Suprapubic skin (tissue), 4 donors: Measurements from ENCODE around the gene MAD2L2. TPM values are rescaled to one million over a fixed set of nuclear protein-coding genes. Genes with fewer than 3 reads are reported as not detected.

ENCODE experiments used
- DNase-seq, 2 donors: peaks; one replicate each; pipeline ENCODE4 v3.0.0-alpha.2; 2019; ENCODE audit warnings: low spot score in 2 of 2
- H3K27ac ChIP-seq: fragments of 200-600 bp; sonication (generic); one replicate; pipeline ENCODE4 v1.5.1; 2019
- H3K27me3 ChIP-seq: fragments of 200-600 bp; sonication (generic); one replicate; pipeline ENCODE4 v1.5.1; 2019
- H3K36me3 ChIP-seq: fragments of 200-600 bp; sonication (generic); one replicate; pipeline ENCODE4 v1.5.1; 2019
- H3K4me1 ChIP-seq: fragments of 200-600 bp; sonication (generic); one replicate; pipeline ENCODE4 v1.5.1; 2019
- H3K4me3 ChIP-seq: fragments of 200-600 bp; sonication (generic); one replicate; pipeline ENCODE4 v1.5.1; 2019; ENCODE audit warnings: mild to moderate bottlenecking
- H3K9me3 ChIP-seq: fragments of 200-600 bp; sonication (generic); one replicate; pipeline ENCODE4 v1.5.1; 2019
- EP300 ChIP-seq: sonication (generic); formaldehyde crosslinking; IDR thresholded peaks from one replicate; pipeline ENCODE4 v1.6.1; 2017; ENCODE audit warnings: antibody characterized with exemption
- POLR2A ChIP-seq, 2 donors: fragments of 450-650 bp; IDR thresholded peaks; one replicate each; pipeline ENCODE4 v1.6.1; 2017; ENCODE audit warnings: antibody characterized with exemption in 2 of 2, mild to moderate bottlenecking in 2 of 2, moderate library complexity in 2 of 2
- POLR2AphosphoS5 ChIP-seq, 3 donors: sonication (generic); formaldehyde crosslinking; IDR thresholded peaks; one replicate each; pipeline ENCODE4 v1.6.1; 2017; ENCODE audit warnings: antibody characterized with exemption in 3 of 3
- WGBS: methylation state at CpG from one replicate; pipeline ENCODE4 v1.1.5; 2018; 5-methylcytosine and 5-hydroxymethylcytosine counted together
- total RNA-seq, 4 donors: library from RNA; depleted of rRNA; stranded (reverse); fragments of >200 nt; gene quantifications; one replicate each; pipeline ENCODE4 v1.1.0, GENCODE V29; 2016
- TF ChIP-seq, protein P1 (sequence below), 2 donors: fragments of 200-600 bp in 1 of 2; fragments of 450-650 bp in 1 of 2; sonication (generic) in 1 of 2; IDR thresholded peaks; one replicate each; pipeline ENCODE4 v1.5.1; 2016 to 2019; ENCODE audit warnings: antibody characterized with exemption in 2 of 2, mild to moderate bottlenecking in 1 of 2, moderate library complexity in 1 of 2

The MAD2L2 gene
- total RNA-seq, 4 donors from 2014 or later, result 25.4 to 35.0 (median 32.7) TPM

DNA sequence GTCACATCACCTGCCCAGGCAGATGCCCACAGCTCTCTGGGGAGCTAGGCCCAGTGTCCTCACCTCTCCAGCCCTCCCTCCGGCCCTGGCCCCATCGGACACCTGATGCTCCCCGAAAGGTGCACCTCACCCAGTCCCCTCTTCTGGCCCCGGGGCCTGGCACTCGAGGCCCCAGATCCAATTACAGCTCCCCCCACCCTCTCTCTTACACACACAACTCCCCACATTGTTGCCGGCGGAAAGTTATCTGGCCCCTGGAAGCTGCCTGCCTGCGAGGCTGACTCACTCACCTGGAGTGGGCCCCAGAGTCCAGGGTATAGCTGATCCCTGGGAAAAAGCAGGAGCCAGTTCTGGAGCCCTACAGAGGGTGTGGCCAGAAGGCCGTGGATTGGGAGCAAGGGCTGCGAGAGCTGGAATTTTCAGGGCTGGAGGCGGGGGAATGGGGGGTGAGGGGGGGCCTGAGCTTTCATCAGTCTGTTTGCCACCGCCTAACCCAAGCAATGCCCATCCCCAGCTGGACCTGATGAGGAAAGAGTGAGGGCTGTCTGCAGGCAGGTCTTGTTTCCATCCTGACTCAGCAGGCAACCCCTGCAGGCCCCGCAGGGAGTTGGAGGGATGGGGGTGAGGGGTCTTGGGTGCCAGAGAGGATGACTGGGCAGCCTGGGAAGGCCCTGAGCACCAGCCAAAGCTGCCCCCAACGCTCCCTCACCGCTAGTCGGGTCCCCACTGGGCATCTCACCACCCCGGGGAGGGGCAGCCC is 27.7 kb downstream of the MAD2L2 start:
- Histone ChIP-seq H3K27me3 (peaks cover 10% of the 10 kb centered on the region), H3K36me3 (peaks cover under 1% of the 10 kb centered on the region), H3K9me3 (no peaks in the 10 kb centered on the region), H3K4me3 (peak overlapping the region; percentile 79), H3K4me1 (peaks cover 39% of the 10 kb centered on the region), H3K27ac (no peak overlapping the region)
- no peak for DNase-seq
- WGBS, result 74% methylated on average over 8 of the region's 17 CpGs
- TF ChIP-seq POLR2AphosphoS5 (IDR thresholded peaks at IDR 0.05), result no peak
- no peak for TF ChIP-seq POLR2A (IDR thresholded peaks at IDR 0.05)
- TF ChIP-seq EP300, result no peak
- TF ChIP-seq, protein P1, sequence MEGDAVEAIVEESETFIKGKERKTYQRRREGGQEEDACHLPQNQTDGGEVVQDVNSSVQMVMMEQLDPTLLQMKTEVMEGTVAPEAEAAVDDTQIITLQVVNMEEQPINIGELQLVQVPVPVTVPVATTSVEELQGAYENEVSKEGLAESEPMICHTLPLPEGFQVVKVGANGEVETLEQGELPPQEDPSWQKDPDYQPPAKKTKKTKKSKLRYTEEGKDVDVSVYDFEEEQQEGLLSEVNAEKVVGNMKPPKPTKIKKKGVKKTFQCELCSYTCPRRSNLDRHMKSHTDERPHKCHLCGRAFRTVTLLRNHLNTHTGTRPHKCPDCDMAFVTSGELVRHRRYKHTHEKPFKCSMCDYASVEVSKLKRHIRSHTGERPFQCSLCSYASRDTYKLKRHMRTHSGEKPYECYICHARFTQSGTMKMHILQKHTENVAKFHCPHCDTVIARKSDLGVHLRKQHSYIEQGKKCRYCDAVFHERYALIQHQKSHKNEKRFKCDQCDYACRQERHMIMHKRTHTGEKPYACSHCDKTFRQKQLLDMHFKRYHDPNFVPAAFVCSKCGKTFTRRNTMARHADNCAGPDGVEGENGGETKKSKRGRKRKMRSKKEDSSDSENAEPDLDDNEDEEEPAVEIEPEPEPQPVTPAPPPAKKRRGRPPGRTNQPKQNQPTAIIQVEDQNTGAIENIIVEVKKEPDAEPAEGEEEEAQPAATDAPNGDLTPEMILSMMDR (IDR thresholded peaks at IDR 0.05), result no peak

GRCh38 chr1:11652203-11652780 is 28.7 kb downstream of the MAD2L2 start:
- TF ChIP-seq POLR2AphosphoS5 (IDR thresholded peaks at IDR 0.05) (no peak), EP300 (no peak), POLR2A (IDR thresholded peaks at IDR 0.05) (no peak)
- TF ChIP-seq, protein P1 (IDR thresholded peaks at IDR 0.05), result no peak
- DNase-seq, result no peak
- H3K4me1 ChIP-seq, result peaks cover 39% of the 10 kb centered on the region
- H3K27ac ChIP-seq, result no peak overlapping the region
- no peaks in the 10 kb centered on the region for H3K9me3 ChIP-seq
- 85% methylated on average over 11 of the region's 11 CpGs for WGBS
- no peak overlapping the region for H3K4me3 ChIP-seq
- H3K36me3 ChIP-seq, result no peaks in the 10 kb centered on the region
- peaks cover 10% of the 10 kb centered on the region for H3K27me3 ChIP-seq

GRCh38 chr1:11651017-11651416 is 29.9 kb downstream of the MAD2L2 start:
- Histone ChIP-seq H3K4me3 (peak overlapping the region; percentile 17), H3K4me1 (peaks cover 39% of the 10 kb centered on the region), H3K36me3 (no peaks in the 10 kb centered on the region), H3K27ac (no peak overlapping the region), H3K9me3 (no peaks in the 10 kb centered on the region), H3K27me3 (peaks cover 10% of the 10 kb centered on the region)
- TF ChIP-seq, protein P1 (IDR thresholded peaks at IDR 0.05), result no peak
- TF ChIP-seq POLR2A (IDR thresholded peaks at IDR 0.05), result no peak
- TF ChIP-seq POLR2AphosphoS5 (IDR thresholded peaks at IDR 0.05), result no peak
- no peak for TF ChIP-seq EP300
- WGBS, result 84% methylated on average over 4 of the region's 4 CpGs
- DNase-seq, result no peak

DNA sequence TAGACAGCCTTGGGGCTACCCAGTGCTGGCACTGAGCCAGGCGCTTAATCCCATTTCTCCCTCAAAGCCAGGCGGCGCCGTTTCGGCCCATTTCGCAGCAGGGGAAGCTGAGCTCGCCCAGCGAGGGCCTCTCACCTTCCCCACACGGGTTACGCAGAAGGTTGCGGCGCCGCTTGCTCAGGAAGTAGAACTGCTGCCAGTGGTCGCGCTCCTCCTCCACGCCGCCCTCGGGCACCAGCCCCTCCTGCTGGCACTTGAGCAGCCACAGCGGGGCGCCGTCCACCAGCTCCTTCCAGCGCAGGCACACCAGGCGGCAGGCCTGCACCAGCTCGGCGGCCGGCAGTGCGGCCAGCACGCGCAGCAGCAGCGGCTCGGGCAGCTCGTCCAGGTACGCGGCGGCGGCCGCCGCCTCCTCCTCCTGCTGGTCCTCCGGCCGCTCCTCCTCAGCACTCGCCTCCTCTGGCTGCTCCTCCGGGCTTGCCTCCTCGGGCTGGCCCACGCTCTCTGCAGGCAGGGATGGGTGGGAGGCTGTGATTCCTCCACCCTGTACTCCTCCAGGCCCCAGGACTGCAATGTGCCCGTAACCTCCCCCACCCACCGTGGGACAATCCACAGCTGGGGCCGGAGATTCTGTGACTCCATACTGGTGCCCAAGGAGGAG is 30.5 kb downstream of the MAD2L2 start:
- DNase-seq, result peak; percentile 81 to 87
- no peaks in the 10 kb centered on the region for H3K9me3 ChIP-seq
- peak overlapping the region; percentile 17 for H3K4me3 ChIP-seq
- peaks cover 10% of the 10 kb centered on the region for H3K27me3 ChIP-seq
- peaks cover 33% of the 10 kb centered on the region for H3K4me1 ChIP-seq
- WGBS, result 52% methylated on average over 29 of the region's 47 CpGs
- H3K36me3 ChIP-seq, result no peaks in the 10 kb centered on the region
- no peak overlapping the region for H3K27ac ChIP-seq
- TF ChIP-seq POLR2A (IDR thresholded peaks at IDR 0.05), result no peak
- TF ChIP-seq, protein P1 (IDR thresholded peaks at IDR 0.05), result peak; percentile 27 to 62
